OCI-LY1 (cell line): ENCODE results near the gene ANKFY1.

Experiments
- H2AFZ ChIP-seq: fragments of 200-600 bp; sonication (generic), shearing (Covaris generic); 2 replicates; pipeline ENCODE4 v1.6.0; 2014; ENCODE audit warnings: antibody characterized with exemption, mild to moderate bottlenecking, low read length
- H3F3A ChIP-seq: fragments of 200-600 bp; sonication (generic), shearing (Covaris generic); 2 replicates; pipeline ENCODE4 v1.6.0; 2014; ENCODE audit warnings: mild to moderate bottlenecking, antibody characterized with exemption, low read length, moderate library complexity; ENCODE audit not compliant: insufficient read depth
- H3K27ac ChIP-seq: fragments of 200-600 bp; sonication (generic); 2 replicates; pipeline ENCODE4 v1.5.1; 2014; ENCODE audit warnings: low read length, mixed run types, mild to moderate bottlenecking, low read depth; ENCODE audit not compliant: poor library complexity, severe bottlenecking
- H3K27me3 ChIP-seq: fragments of 200-600 bp; sonication (generic); 2 replicates; pipeline ENCODE4 v1.6.0; 2014; ENCODE audit warnings: antibody characterized with exemption, mild to moderate bottlenecking, low read length, moderate library complexity; ENCODE audit not compliant: insufficient read depth
- H3K36me3 ChIP-seq: fragments of 200-600 bp; sonication (generic); 2 replicates; pipeline ENCODE4 v1.6.1; 2014; ENCODE audit warnings: mild to moderate bottlenecking, antibody characterized with exemption, low read length, moderate library complexity, mixed read lengths; ENCODE audit not compliant: insufficient read depth
- H3K4me1 ChIP-seq: fragments of 200-600 bp; sonication (generic); 2 replicates; pipeline ENCODE4 v1.5.1; 2014; ENCODE audit warnings: mild to moderate bottlenecking, low read length, moderate library complexity; ENCODE audit not compliant: insufficient read depth, severe bottlenecking
- H3K4me2 ChIP-seq: fragments of 200-600 bp; sonication (generic), shearing (Covaris generic); 2 replicates; pipeline ENCODE4 v1.6.1; 2014; ENCODE audit warnings: low read length
- H3K4me3 ChIP-seq: fragments of 200-600 bp; sonication (generic); 2 replicates; pipeline ENCODE4 v1.5.1; 2014; ENCODE audit warnings: low read length, low read depth, mild to moderate bottlenecking, mixed read lengths; ENCODE audit not compliant: poor library complexity, severe bottlenecking
- H3K79me2 ChIP-seq: fragments of 200-600 bp; shearing (Covaris generic); 2 replicates; pipeline ENCODE4 v1.6.1; 2016; ENCODE audit warnings: mixed run types, low read length, mixed read lengths; ENCODE audit not compliant: insufficient read depth
- H3K9ac ChIP-seq: fragments of 200-600 bp; sonication (generic), shearing (Covaris generic); 2 replicates; pipeline ENCODE4 v1.6.1; 2014; ENCODE audit warnings: mild to moderate bottlenecking, low read length, mixed read lengths
- H3K9me2 ChIP-seq: fragments of 200-600 bp; sonication (generic), shearing (Covaris generic); 2 replicates; pipeline ENCODE4 v1.6.1; 2014; ENCODE audit warnings: low read depth, mild to moderate bottlenecking, low read length, mixed read lengths
- H3K9me3 ChIP-seq: fragments of 200-600 bp; shearing (Covaris generic); 2 replicates; pipeline ENCODE4 v1.6.1; 2014; ENCODE audit warnings: low read length, mixed read lengths
- H4K20me1 ChIP-seq: fragments of 200-600 bp; sonication (generic), shearing (Covaris generic); 2 replicates; pipeline ENCODE4 v1.6.0; 2016; ENCODE audit warnings: mild to moderate bottlenecking, low read length; ENCODE audit not compliant: insufficient read depth
- EZH2 ChIP-seq: fragments of 200-600 bp; sonication (generic), shearing (Covaris generic); IDR thresholded peaks from 2 replicates; pipeline ENCODE4 v1.8.0; 2017; ENCODE audit warnings: borderline replicate concordance, mixed run types, mild to moderate bottlenecking, antibody characterized with exemption, low read length, moderate library complexity, mixed read lengths
- TF ChIP-seq, protein P1 (sequence below): fragments of 200-600 bp; sonication (generic), shearing (Covaris generic); IDR thresholded peaks from 2 replicates; pipeline ENCODE4 v1.5.1; 2017; ENCODE audit warnings: mild to moderate bottlenecking, antibody characterized with exemption, low read length, moderate library complexity, mixed read lengths

Gene ANKFY1

DNA sequence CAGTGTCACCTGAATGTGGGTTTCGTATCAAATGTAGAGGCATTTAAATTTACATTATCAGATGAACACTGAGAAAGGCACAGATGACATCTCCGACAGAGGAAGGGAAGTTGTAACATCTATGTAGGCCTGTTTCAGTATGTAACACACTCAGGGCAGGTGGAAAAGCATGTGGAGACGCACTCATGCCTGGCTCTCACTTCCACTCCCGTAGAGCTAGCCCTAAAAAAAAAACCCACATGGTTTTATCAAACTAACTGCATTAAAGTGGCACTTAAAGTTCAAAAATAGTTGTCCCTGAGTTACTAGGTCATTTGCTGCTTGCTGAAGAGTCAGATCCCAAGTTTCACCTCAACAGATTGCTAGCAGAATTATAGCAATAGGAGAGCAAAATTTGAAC is 6.1 kb upstream of the ANKFY1 start:
- peaks cover 12% of the 10 kb centered on the region; the same call in 1 of the 2 replicates for H3F3A ChIP-seq
- H3K9me3 ChIP-seq, result no peaks in the 10 kb centered on the region
- H3K9ac ChIP-seq, result no peak overlapping the region
- no peak overlapping the region for H2AFZ ChIP-seq
- no peak overlapping the region for H3K4me2 ChIP-seq
- H3K4me3 ChIP-seq, result no peak overlapping the region
- peaks cover 5% of the 10 kb centered on the region for H3K4me1 ChIP-seq
- no peaks in the 10 kb centered on the region for H3K9me2 ChIP-seq
- no peaks in the 10 kb centered on the region for H3K79me2 ChIP-seq
- H3K27me3 ChIP-seq, result no peaks in the 10 kb centered on the region
- H3K27ac ChIP-seq, result no peak overlapping the region
- H4K20me1 ChIP-seq, result no peaks in the 10 kb centered on the region
- H3K36me3 ChIP-seq, result peaks cover 67% of the 10 kb centered on the region
- TF ChIP-seq, protein P1, sequence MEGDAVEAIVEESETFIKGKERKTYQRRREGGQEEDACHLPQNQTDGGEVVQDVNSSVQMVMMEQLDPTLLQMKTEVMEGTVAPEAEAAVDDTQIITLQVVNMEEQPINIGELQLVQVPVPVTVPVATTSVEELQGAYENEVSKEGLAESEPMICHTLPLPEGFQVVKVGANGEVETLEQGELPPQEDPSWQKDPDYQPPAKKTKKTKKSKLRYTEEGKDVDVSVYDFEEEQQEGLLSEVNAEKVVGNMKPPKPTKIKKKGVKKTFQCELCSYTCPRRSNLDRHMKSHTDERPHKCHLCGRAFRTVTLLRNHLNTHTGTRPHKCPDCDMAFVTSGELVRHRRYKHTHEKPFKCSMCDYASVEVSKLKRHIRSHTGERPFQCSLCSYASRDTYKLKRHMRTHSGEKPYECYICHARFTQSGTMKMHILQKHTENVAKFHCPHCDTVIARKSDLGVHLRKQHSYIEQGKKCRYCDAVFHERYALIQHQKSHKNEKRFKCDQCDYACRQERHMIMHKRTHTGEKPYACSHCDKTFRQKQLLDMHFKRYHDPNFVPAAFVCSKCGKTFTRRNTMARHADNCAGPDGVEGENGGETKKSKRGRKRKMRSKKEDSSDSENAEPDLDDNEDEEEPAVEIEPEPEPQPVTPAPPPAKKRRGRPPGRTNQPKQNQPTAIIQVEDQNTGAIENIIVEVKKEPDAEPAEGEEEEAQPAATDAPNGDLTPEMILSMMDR, result no peak
- TF ChIP-seq EZH2, result no peak

DNA sequence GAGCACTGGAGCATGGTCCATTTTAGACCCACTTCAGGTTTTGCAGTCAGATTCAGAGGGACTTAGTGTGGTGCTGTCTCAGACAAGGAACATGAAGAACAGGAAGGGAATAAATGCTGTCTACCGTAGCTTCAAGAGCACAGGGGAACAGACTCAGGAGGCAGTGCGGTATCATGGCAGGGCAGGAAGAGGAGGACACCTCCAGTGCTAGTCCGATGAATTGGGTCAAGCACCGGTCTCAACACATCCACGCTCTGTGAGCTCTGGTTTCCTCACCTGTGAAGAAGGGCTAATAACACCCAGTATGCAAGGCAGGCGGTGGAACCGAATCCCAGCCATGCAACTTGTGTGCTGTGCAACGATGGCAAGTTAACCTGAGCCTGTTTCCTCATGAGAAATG is 3.6 kb upstream of the ANKFY1 start:
- Histone ChIP-seq H2AFZ (no peak overlapping the region), H3K4me2 (no peak overlapping the region), H3K4me1 (peaks cover 21% of the 10 kb centered on the region), H3K27me3 (no peaks in the 10 kb centered on the region), H3K9me3 (no peaks in the 10 kb centered on the region), H4K20me1 (no peaks in the 10 kb centered on the region), H3K27ac (no peak overlapping the region), H3K9me2 (no peaks in the 10 kb centered on the region), H3K36me3 (peaks cover 47% of the 10 kb centered on the region), H3F3A (peaks cover 12% of the 10 kb centered on the region; the same call in 1 of the 2 replicates), H3K4me3 (no peak overlapping the region), H3K9ac (no peak overlapping the region), H3K79me2 (peaks cover 11% of the 10 kb centered on the region)
- TF ChIP-seq, protein P1, result no peak
- TF ChIP-seq EZH2, result no peak

DNA sequence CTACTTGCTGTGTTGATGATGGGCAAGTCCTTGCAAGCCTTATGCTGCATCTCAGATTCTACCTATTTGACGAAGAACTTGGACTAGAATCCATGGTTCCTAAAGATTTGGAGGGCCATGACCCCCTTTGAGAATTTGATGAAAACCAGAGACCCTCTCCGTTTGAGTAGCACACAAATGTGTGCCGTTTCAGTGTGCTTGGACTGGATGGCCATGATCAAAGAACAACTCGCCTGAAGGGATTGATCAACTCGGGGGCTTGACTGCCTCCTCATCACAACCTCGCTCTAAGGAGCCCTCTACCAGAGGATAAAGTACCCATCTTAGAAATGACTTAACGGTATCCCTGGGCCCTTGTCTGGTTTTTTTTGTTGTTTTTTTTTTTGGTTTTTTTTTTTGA is 2.8 kb upstream of the ANKFY1 start:
- no peaks in the 10 kb centered on the region for H3K9me2 ChIP-seq
- H3F3A ChIP-seq, result peaks cover 5% of the 10 kb centered on the region; the same call in 1 of the 2 replicates
- peaks cover 20% of the 10 kb centered on the region for H3K79me2 ChIP-seq
- no peaks in the 10 kb centered on the region for H3K9me3 ChIP-seq
- H2AFZ ChIP-seq, result no peak overlapping the region
- no peak overlapping the region for H3K9ac ChIP-seq
- peaks cover 25% of the 10 kb centered on the region for H3K4me1 ChIP-seq
- H3K27ac ChIP-seq, result peak overlapping the region; percentile 20
- no peaks in the 10 kb centered on the region for H4K20me1 ChIP-seq
- H3K4me3 ChIP-seq, result no peak overlapping the region
- H3K27me3 ChIP-seq, result no peaks in the 10 kb centered on the region
- no peak overlapping the region for H3K4me2 ChIP-seq
- peaks cover 45% of the 10 kb centered on the region for H3K36me3 ChIP-seq
- TF ChIP-seq, protein P1, result no peak
- TF ChIP-seq EZH2, result no peak
